Effector memory CD4-positive, alpha-beta T cell (primary cell): ENCODE data around the gene CEMIP2.
A peak's percentile ranks its signal among the peaks of the same experiment; 100 is the strongest.

Experiments used
- DNase-seq, 3 donors: peaks; one replicate each; pipeline ENCODE4 v3.0.0-alpha.2; 2020
- H3K27ac ChIP-seq: 2 replicates; pipeline ENCODE4 v1.7.0; 2013; ENCODE audit warnings: mild to moderate bottlenecking, low read length, moderate library complexity; ENCODE audit not compliant: insufficient read depth, poor library complexity, severe bottlenecking
- H3K27me3 ChIP-seq: replicated peaks from 2 replicates; pipeline ENCODE4 v1.7.0; 2013; ENCODE audit warnings: mild to moderate bottlenecking, low read length; ENCODE audit not compliant: insufficient read depth, control insufficient read depth, poor library complexity, severe bottlenecking
- H3K36me3 ChIP-seq: 2 replicates; pipeline ENCODE4 v1.7.0; 2013; ENCODE audit warnings: mild to moderate bottlenecking, low read length, moderate library complexity; ENCODE audit not compliant: control insufficient read depth, insufficient read depth
- H3K4me1 ChIP-seq: 2 replicates; pipeline ENCODE4 v1.7.0; 2013; ENCODE audit warnings: low read length, mild to moderate bottlenecking; ENCODE audit not compliant: control insufficient read depth, insufficient read depth, poor library complexity, severe bottlenecking
- H3K4me3 ChIP-seq: 2 replicates; pipeline ENCODE4 v1.7.0; 2013; ENCODE audit warnings: low read length, low read depth, mild to moderate bottlenecking; ENCODE audit not compliant: insufficient read depth, poor library complexity, severe bottlenecking
- H3K9me3 ChIP-seq: 2 replicates; pipeline ENCODE4 v1.7.0; 2013; ENCODE audit warnings: mild to moderate bottlenecking, low read length, moderate library complexity; ENCODE audit not compliant: control insufficient read depth

The CEMIP2 gene

GRCh38 chr9:71683598-71684235 is 84.6 kb downstream of the CEMIP2 start:
- Histone ChIP-seq H3K9me3 (no peaks in the 10 kb centered on the region), H3K27me3 (no peaks in the 10 kb centered on the region), H3K4me3 (no peak overlapping the region), H3K36me3 (peaks cover 4% of the 10 kb centered on the region), H3K4me1 (peaks cover 30% of the 10 kb centered on the region), H3K27ac (no peak overlapping the region)
- DNase-seq: peak in 1 of 3 donors; percentile 8

GRCh38 chr9:71681708-71682272 is 86.5 kb downstream of the CEMIP2 start:
- Histone ChIP-seq H3K27ac (no peak overlapping the region), H3K4me1 (peaks cover 30% of the 10 kb centered on the region), H3K9me3 (no peaks in the 10 kb centered on the region), H3K27me3 (no peaks in the 10 kb centered on the region), H3K36me3 (no peaks in the 10 kb centered on the region), H3K4me3 (no peak overlapping the region)
- no peak for DNase-seq

GRCh38 chr9:71681104-71681707 is 87.1 kb downstream of the CEMIP2 start:
- Histone ChIP-seq H3K27ac (no peak overlapping the region), H3K36me3 (no peaks in the 10 kb centered on the region), H3K9me3 (no peaks in the 10 kb centered on the region), H3K27me3 (no peaks in the 10 kb centered on the region), H3K4me3 (no peak overlapping the region), H3K4me1 (peaks cover 25% of the 10 kb centered on the region)
- no peak for DNase-seq

GRCh38 chr9:71680189-71680980 is 87.9 kb downstream of the CEMIP2 start:
- DNase-seq: no peak
- Histone ChIP-seq H3K27me3 (no peaks in the 10 kb centered on the region), H3K27ac (no peak overlapping the region), H3K4me1 (peaks cover 17% of the 10 kb centered on the region), H3K4me3 (no peak overlapping the region), H3K9me3 (no peaks in the 10 kb centered on the region), H3K36me3 (no peaks in the 10 kb centered on the region)

- Histone ChIP-seq H3K27ac (no peak overlapping the region), H3K4me3 (no peak overlapping the region), H3K27me3 (no peaks in the 10 kb centered on the region), H3K9me3 (no peaks in the 10 kb centered on the region), H3K36me3 (no peaks in the 10 kb centered on the region), H3K4me1 (peaks cover 5% of the 10 kb centered on the region)
- DNase-seq: no peak
Measured at GRCh38 chr9:71678999-71679398, 89.3 kb downstream of the CEMIP2 start.

GRCh38 chr9:71677209-71677608 is 91.1 kb downstream of the CEMIP2 start:
- H3K36me3 ChIP-seq: no peaks in the 10 kb centered on the region
- no peak for DNase-seq
- no peak overlapping the region for H3K4me3 ChIP-seq
- H3K27me3 ChIP-seq: no peaks in the 10 kb centered on the region
- no peaks in the 10 kb centered on the region for H3K4me1 ChIP-seq
- no peaks in the 10 kb centered on the region for H3K9me3 ChIP-seq
- H3K27ac ChIP-seq: no peak overlapping the region

GRCh38 chr9:71676460-71676859 is 91.9 kb downstream of the CEMIP2 start:
- DNase-seq: no peak
- Histone ChIP-seq H3K4me3 (no peak overlapping the region), H3K27ac (no peak overlapping the region), H3K4me1 (no peaks in the 10 kb centered on the region), H3K9me3 (no peaks in the 10 kb centered on the region), H3K27me3 (no peaks in the 10 kb centered on the region), H3K36me3 (no peaks in the 10 kb centered on the region)

GRCh38 chr9:71675857-71676165 is 92.5 kb downstream of the CEMIP2 start:
- Histone ChIP-seq H3K4me3 (no peak overlapping the region), H3K9me3 (no peaks in the 10 kb centered on the region), H3K27me3 (no peaks in the 10 kb centered on the region), H3K27ac (no peak overlapping the region), H3K36me3 (no peaks in the 10 kb centered on the region), H3K4me1 (no peaks in the 10 kb centered on the region)
- no peak for DNase-seq

GRCh38 chr9:71675105-71675856 is 93.0 kb downstream of the CEMIP2 start:
- no peak overlapping the region for H3K4me3 ChIP-seq
- DNase-seq: no peak
- no peak overlapping the region for H3K27ac ChIP-seq
- no peaks in the 10 kb centered on the region for H3K36me3 ChIP-seq
- H3K9me3 ChIP-seq: no peaks in the 10 kb centered on the region
- no peaks in the 10 kb centered on the region for H3K27me3 ChIP-seq
- no peaks in the 10 kb centered on the region for H3K4me1 ChIP-seq
